ENCODE data around the gene EPHA7. TPM values are rescaled to one million over a fixed set of nuclear protein-coding genes. Genes with fewer than 3 reads are reported as not detected.

EPHA7 gene
- total and polyA plus RNA-seq, 4 donors = under 0.01 to 0.37 (median 0.01) TPM; not detected in 1

GRCh38 chr6:93196406-93196970, 222.9 kb downstream of the EPHA7 start:
- Histone ChIP-seq H3K9ac (ENCODE audit: low read depth in 1 of 2, low read length in 2 of 2) (no peak overlapping the region), H3K4me1 (ENCODE audit: control insufficient read depth in 4 of 4, insufficient read depth in 4 of 4, low read length in 3 of 4) (no peaks in the 10 kb centered on the region), H3K36me3 (ENCODE audit: control insufficient read depth in 4 of 4, insufficient read depth in 3 of 4, low read depth in 1 of 4, low read length in 3 of 4) (no peaks in the 10 kb centered on the region), H3K9me3 (ENCODE audit: control insufficient read depth in 4 of 4, low read length in 3 of 4) (no peaks in the 10 kb centered on the region), H3K4me3 (ENCODE audit: low read depth in 1 of 3, low read length in 3 of 3) (no peak overlapping the region), H3K27me3 (ENCODE audit: control insufficient read depth in 4 of 4, insufficient read depth in 4 of 4, low read length in 3 of 4) (no peaks in the 10 kb centered on the region), H3K27ac (ENCODE audit: low read depth in 1 of 2, low read length in 2 of 2) (no peak overlapping the region)
- TF ChIP-seq SP1 (IDR thresholded peaks at IDR 0.05) = no peak
- TF ChIP-seq ATF3 (IDR thresholded peaks at IDR 0.05) = no peak
- TF ChIP-seq HNF4G (IDR thresholded peaks at IDR 0.05) = no peak
- WGBS = 79% methylated on average over 1 of the region's 1 CpG
- DNase-seq (ENCODE audit: low spot score) = no peak

- TF ChIP-seq RAD21 (IDR thresholded peaks at IDR 0.05) (no peak), FOXA2 (IDR thresholded peaks at IDR 0.05) (no peak), HNF4A (conservative IDR thresholded peaks at IDR 0.05) (no peak), SP1 (IDR thresholded peaks at IDR 0.05) (no peak), NR2F2 (IDR thresholded peaks at IDR 0.05) (no peak), GABPA (IDR thresholded peaks at IDR 0.05 in 1 of 2, conservative IDR thresholded peaks at IDR 0.05 in 1 of 2) (no peak), EGR1 (IDR thresholded peaks at IDR 0.05; ENCODE audit: low read depth in 2 of 2) (no peak), ATF3 (IDR thresholded peaks at IDR 0.05) (no peak), YY1 (IDR thresholded peaks at IDR 0.05) (no peak), TAF1 (conservative IDR thresholded peaks at IDR 0.05) (no peak), JUND (IDR thresholded peaks at IDR 0.05) (no peak), RXRA (IDR thresholded peaks at IDR 0.05) (no peak)
- TF ChIP-seq, protein P1, sequence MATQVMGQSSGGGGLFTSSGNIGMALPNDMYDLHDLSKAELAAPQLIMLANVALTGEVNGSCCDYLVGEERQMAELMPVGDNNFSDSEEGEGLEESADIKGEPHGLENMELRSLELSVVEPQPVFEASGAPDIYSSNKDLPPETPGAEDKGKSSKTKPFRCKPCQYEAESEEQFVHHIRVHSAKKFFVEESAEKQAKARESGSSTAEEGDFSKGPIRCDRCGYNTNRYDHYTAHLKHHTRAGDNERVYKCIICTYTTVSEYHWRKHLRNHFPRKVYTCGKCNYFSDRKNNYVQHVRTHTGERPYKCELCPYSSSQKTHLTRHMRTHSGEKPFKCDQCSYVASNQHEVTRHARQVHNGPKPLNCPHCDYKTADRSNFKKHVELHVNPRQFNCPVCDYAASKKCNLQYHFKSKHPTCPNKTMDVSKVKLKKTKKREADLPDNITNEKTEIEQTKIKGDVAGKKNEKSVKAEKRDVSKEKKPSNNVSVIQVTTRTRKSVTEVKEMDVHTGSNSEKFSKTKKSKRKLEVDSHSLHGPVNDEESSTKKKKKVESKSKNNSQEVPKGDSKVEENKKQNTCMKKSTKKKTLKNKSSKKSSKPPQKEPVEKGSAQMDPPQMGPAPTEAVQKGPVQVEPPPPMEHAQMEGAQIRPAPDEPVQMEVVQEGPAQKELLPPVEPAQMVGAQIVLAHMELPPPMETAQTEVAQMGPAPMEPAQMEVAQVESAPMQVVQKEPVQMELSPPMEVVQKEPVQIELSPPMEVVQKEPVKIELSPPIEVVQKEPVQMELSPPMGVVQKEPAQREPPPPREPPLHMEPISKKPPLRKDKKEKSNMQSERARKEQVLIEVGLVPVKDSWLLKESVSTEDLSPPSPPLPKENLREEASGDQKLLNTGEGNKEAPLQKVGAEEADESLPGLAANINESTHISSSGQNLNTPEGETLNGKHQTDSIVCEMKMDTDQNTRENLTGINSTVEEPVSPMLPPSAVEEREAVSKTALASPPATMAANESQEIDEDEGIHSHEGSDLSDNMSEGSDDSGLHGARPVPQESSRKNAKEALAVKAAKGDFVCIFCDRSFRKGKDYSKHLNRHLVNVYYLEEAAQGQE (IDR thresholded peaks at IDR 0.05) = no peak
- TF ChIP-seq, protein P2, sequence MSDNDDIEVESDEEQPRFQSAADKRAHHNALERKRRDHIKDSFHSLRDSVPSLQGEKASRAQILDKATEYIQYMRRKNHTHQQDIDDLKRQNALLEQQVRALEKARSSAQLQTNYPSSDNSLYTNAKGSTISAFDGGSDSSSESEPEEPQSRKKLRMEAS (IDR thresholded peaks at IDR 0.05) = no peak
- TF ChIP-seq, protein P3, sequence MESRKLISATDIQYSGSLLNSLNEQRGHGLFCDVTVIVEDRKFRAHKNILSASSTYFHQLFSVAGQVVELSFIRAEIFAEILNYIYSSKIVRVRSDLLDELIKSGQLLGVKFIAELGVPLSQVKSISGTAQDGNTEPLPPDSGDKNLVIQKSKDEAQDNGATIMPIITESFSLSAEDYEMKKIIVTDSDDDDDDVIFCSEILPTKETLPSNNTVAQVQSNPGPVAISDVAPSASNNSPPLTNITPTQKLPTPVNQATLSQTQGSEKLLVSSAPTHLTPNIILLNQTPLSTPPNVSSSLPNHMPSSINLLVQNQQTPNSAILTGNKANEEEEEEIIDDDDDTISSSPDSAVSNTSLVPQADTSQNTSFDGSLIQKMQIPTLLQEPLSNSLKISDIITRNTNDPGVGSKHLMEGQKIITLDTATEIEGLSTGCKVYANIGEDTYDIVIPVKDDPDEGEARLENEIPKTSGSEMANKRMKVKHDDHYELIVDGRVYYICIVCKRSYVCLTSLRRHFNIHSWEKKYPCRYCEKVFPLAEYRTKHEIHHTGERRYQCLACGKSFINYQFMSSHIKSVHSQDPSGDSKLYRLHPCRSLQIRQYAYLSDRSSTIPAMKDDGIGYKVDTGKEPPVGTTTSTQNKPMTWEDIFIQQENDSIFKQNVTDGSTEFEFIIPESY (IDR thresholded peaks at IDR 0.05) = no peak
- Histone ChIP-seq H3K27me3 (ENCODE audit: control insufficient read depth in 4 of 4, insufficient read depth in 4 of 4, low read length in 3 of 4) (no peaks in the 10 kb centered on the region), H3K9me3 (ENCODE audit: control insufficient read depth in 4 of 4, low read length in 3 of 4) (no peaks in the 10 kb centered on the region), H3K9ac (ENCODE audit: low read depth in 1 of 2, low read length in 2 of 2) (no peak overlapping the region), H3K4me3 (ENCODE audit: low read depth in 1 of 3, low read length in 3 of 3) (no peak overlapping the region), H3K27ac (ENCODE audit: low read depth in 1 of 2, low read length in 2 of 2) (no peak overlapping the region), H3K4me1 (ENCODE audit: control insufficient read depth in 4 of 4, insufficient read depth in 4 of 4, low read length in 3 of 4) (no peaks in the 10 kb centered on the region), H3K36me3 (ENCODE audit: control insufficient read depth in 4 of 4, insufficient read depth in 3 of 4, low read depth in 1 of 4, low read length in 3 of 4) (no peaks in the 10 kb centered on the region)
- no peak for DNase-seq (ENCODE audit: low spot score)
These were observed 224.9 kb downstream of the EPHA7 start for GRCh38 chr6:93194480-93194879.

All from liver (tissue), 9 donors.